ENCODE results near the gene GPR180.
"Not testable (repeated sequence)": the region's sequence is repeated elsewhere in the genome, so short reads cannot be mapped to it uniquely, and the experiment has no call there.

GPR180 gene

GRCh38 chr13:94595950-94596574, 5.6 kb upstream of the GPR180 start, which contains the start of gene TGDS:
Gene TGDS, minus strand, starts transcription at chr13:94596152. Its CDS starts 16 bp downstream, at chr13:94596136.
- DNase-seq (ENCODE audit: low spot score) (peak; percentile 97), FAIRE-seq (peak; percentile 72)

GRCh38 chr13:94596575-94596971, 5.1 kb upstream of the GPR180 start:
- FAIRE-seq (no peak), DNase-seq (ENCODE audit: low spot score) (no peak)

- no peak for DNase-seq (ENCODE audit: low spot score)
These were observed 3.4 kb upstream of the GPR180 start for GRCh38 chr13:94598281-94598680.

GRCh38 chr13:94599877-94600276, 1.8 kb upstream of the GPR180 start:
- FAIRE-seq: no peak
- DNase-seq (ENCODE audit: low spot score): no peak

More at GRCh38 chr13:94598281-94598680, 3.4 kb upstream of the GPR180 start:
- no peak for FAIRE-seq

GRCh38 chr13:94602467-94602866, 810 bp downstream of the GPR180 start:
- no peak for DNase-seq (ENCODE audit: low spot score)
- FAIRE-seq: no peak

GRCh38 chr13:94607056-94607455, 5.4 kb downstream of the GPR180 start:
- no peak for FAIRE-seq
- no peak for DNase-seq (ENCODE audit: low spot score)

GRCh38 chr13:94607939-94608338, 6.3 kb downstream of the GPR180 start:
- no peak for DNase-seq (ENCODE audit: low spot score)
- FAIRE-seq: no peak

- DNase-seq (ENCODE audit: low spot score) (no peak), FAIRE-seq (no peak)
These were observed 6.9 kb downstream of the GPR180 start for GRCh38 chr13:94608586-94608985.

GRCh38 chr13:94609196-94609595, 7.5 kb downstream of the GPR180 start:
- DNase-seq (ENCODE audit: low spot score) (no peak), FAIRE-seq (no peak)

GRCh38 chr13:94610475-94610874, 8.8 kb downstream of the GPR180 start:
- DNase-seq (ENCODE audit: low spot score): no peak
- no peak for FAIRE-seq

GRCh38 chr13:94612050-94612449, 10.4 kb downstream of the GPR180 start:
- no peak for FAIRE-seq
- no peak for DNase-seq (ENCODE audit: low spot score)

- FAIRE-seq (no peak), DNase-seq (ENCODE audit: low spot score) (no peak)
These were observed 11.4 kb downstream of the GPR180 start for GRCh38 chr13:94613051-94613450.

- no peak for FAIRE-seq
- no peak for DNase-seq (ENCODE audit: low spot score)
These were observed 15.8 kb downstream of the GPR180 start for GRCh38 chr13:94617389-94618000.

- FAIRE-seq: no peak
These were observed 18.7 kb downstream of the GPR180 start for GRCh38 chr13:94620286-94620896.

GRCh38 chr13:94622344-94622743, 20.7 kb downstream of the GPR180 start:
- DNase-seq (ENCODE audit: low spot score) (no peak), FAIRE-seq (no peak)

More at GRCh38 chr13:94620286-94620896, 18.7 kb downstream of the GPR180 start:
- peak; percentile 51 for DNase-seq (ENCODE audit: low spot score)

- DNase-seq (ENCODE audit: low spot score) (no peak), FAIRE-seq (no peak)
These were observed 21.7 kb downstream of the GPR180 start for GRCh38 chr13:94623316-94623715.

- DNase-seq (ENCODE audit: low spot score): no peak
- no peak for FAIRE-seq
These were observed 29.2 kb downstream of the GPR180 start for GRCh38 chr13:94630858-94631257.

GRCh38 chr13:94632226-94632980, 30.7 kb downstream of the GPR180 start:
- no peak for FAIRE-seq
- no peak for DNase-seq (ENCODE audit: low spot score)

GRCh38 chr13:94636096-94636495, 34.4 kb downstream of the GPR180 start:
- not testable (repeated sequence) for FAIRE-seq; DNase-seq (ENCODE audit: low spot score)

- DNase-seq (ENCODE audit: low spot score) (no peak), FAIRE-seq (no peak)
These were observed 35.4 kb downstream of the GPR180 start for GRCh38 chr13:94636942-94637578.

- not testable (repeated sequence) for DNase-seq (ENCODE audit: low spot score); FAIRE-seq
These were observed 36.0 kb downstream of the GPR180 start for GRCh38 chr13:94637677-94638076.
